Activated effector memory CD4-positive, alpha-beta T cell treated with Interleukin-2 at 50 U/mL for 16 hours (primary cell): ENCODE data around the gene KCNC3.

ENCODE experiments used
- DNase-seq: peaks from one replicate; pipeline ENCODE4 v3.0.0-alpha.2; 2020

The KCNC3 gene

DNA sequence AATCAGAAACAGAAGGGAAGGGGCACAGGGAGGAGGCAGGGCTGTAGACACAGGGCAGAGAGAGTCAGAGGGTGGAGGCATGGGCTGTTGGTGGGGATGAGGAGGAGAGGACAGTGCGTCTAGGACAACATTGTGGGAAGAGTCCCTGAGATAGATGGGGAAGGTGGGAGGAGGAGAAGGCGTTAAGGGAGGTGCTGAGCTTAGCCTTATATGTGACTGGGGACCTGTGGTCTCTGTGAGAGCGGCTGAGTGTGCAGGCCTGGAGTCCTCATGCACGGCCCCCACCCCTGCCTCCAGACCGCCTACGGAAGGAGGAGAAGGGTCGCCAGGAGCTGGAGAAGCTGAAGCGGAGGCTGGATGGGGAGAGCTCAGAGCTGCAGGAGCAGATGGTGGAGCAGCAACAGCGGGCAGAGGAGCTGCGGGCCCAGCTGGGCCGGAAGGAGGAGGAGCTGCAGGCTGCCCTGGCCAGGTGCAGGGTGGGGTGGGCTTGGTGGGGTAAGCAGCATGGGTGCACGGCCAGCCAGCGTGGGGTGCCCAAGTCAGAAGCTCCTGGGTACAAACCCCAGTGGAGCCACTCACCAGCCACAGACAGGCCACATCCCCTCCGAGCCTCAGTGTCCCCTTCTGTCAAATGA, 56.8 kb downstream of the KCNC3 start:
- DNase-seq, result no peak

DNA sequence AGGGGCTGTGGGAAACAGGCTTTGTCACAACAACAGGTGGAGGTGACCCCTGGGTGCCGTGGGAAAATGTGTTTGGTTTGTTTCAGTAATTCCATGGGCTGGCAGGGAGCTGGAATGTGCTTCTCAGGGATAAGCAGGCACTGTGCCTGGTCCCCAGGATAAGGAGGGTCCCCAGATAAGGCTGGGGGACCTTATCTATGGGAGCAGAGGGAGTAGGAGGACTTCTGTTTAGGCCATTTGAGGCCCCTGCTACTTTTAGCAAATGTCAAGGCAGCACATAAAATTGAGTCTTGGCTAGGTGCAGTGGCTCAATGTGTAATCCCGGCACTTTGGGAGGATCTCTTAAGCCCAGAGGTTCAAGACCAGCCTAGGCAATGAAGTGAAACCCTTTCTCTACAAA, 59.5 kb downstream of the KCNC3 start:
- no peak for DNase-seq

DNA sequence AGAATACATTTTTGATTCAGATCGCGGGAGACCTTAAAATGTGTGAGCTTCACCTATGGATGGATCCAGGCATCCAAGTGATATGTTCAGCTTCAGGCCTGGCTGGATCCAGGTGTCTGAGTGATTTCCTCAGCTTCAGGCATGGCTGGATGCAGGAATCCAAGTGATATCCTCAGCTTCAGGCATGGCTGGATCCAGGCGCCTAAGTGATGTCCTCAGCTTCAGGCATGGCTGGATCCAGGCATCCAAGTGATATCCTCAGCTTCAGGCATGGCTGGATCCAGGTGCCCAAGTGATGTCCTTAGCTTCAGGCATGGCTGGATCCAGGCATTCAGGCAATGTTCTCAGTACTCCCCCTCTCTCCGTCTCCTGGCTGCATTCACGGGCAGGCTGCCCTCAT, 60.7 kb downstream of the KCNC3 start:
- no peak for DNase-seq

GRCh38 chr19:50268041-50268440, 61.1 kb downstream of the KCNC3 start:
- no peak for DNase-seq

DNA sequence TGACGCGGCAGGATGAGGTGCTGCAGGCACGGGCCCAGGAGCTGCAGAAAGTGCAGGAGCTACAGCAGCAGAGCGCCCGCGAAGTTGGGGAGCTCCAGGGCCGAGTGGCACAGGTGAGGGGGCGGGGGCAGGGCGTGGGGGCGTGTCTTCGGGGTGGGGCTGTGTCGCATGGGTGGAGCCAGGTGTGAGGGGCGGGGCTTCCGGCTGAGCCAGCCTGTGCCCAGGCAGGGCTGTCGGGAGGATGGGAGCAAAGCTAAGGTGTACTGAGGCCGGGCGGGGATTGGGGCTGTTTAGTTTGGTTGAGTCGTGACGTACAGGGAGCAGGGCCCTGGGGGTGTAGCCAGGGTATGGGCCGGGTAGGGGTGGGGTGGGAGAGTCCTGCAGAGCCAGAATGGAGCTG, 62.3 kb downstream of the KCNC3 start:
- DNase-seq, result no peak

DNA sequence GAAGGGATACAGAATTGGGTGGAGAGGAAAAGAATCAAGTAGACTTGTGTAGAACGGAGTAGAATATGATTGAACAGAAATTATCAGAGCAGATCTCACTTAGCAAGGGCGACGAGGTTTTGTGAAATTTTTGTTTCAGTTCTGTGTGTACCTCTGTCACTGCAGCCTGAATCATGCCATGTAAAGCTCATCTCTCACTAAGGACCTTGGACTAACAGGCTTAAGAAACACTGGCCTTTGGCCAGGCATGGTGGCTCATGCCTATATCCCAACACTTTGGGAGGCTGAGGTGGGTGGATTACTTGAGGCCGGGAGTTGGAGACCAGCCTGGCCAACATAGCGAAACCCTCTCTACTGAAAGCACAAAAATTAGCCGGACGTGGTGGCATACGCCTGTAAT, 63.1 kb downstream of the KCNC3 start:
- no peak for DNase-seq

GRCh38 chr19:50264483-50265186, 64.5 kb downstream of the KCNC3 start:
- DNase-seq, result no peak

GRCh38 chr19:50263176-50263575, 66.0 kb downstream of the KCNC3 start:
- no peak for DNase-seq
